ENCODE measurements around the gene DNM1L.
A peak's percentile ranks its signal among the peaks of the same experiment; 100 is the strongest.
"Not testable (repeated sequence)": the region's sequence is repeated elsewhere in the genome, so short reads cannot be mapped to it uniquely, and the experiment has no call there.

The DNM1L gene

GRCh38 chr12:32697445-32697844, 18.3 kb downstream of the DNM1L start:
- DNase-seq (ENCODE audit: low spot score) = no peak

GRCh38 chr12:32698285-32698684, 19.2 kb downstream of the DNM1L start:
- no peak for DNase-seq (ENCODE audit: low spot score)

GRCh38 chr12:32699437-32699836, 20.3 kb downstream of the DNM1L start:
- not testable (repeated sequence) for DNase-seq (ENCODE audit: low spot score)

- peak; percentile 13 for DNase-seq (ENCODE audit: low spot score)
Observed at GRCh38 chr12:32702473-32702872, 23.4 kb downstream of the DNM1L start.

GRCh38 chr12:32702946-32703345, 23.8 kb downstream of the DNM1L start:
- DNase-seq (ENCODE audit: low spot score) = no peak

- no peak for DNase-seq (ENCODE audit: low spot score)
Observed at GRCh38 chr12:32705783-32706182, 26.7 kb downstream of the DNM1L start.

- no peak for DNase-seq (ENCODE audit: low spot score)
Observed at GRCh38 chr12:32706335-32707024, 27.4 kb downstream of the DNM1L start.

GRCh38 chr12:32708926-32709325, 29.8 kb downstream of the DNM1L start:
- DNase-seq (ENCODE audit: low spot score) = no peak

- DNase-seq (ENCODE audit: low spot score) = no peak
Observed at GRCh38 chr12:32714772-32715171, 35.7 kb downstream of the DNM1L start.

- DNase-seq (ENCODE audit: low spot score) = no peak
Observed at GRCh38 chr12:32718926-32719325, 39.8 kb downstream of the DNM1L start.

- not testable (repeated sequence) for DNase-seq (ENCODE audit: low spot score)
Observed at GRCh38 chr12:32725308-32725707, 46.2 kb downstream of the DNM1L start.

GRCh38 chr12:32726286-32726685, 47.2 kb downstream of the DNM1L start:
- no peak for DNase-seq (ENCODE audit: low spot score)

GRCh38 chr12:32727237-32727636, 48.1 kb downstream of the DNM1L start:
- DNase-seq (ENCODE audit: low spot score) = no peak

GRCh38 chr12:32734952-32735351, 55.9 kb downstream of the DNM1L start:
- DNase-seq (ENCODE audit: low spot score) = no peak

- DNase-seq (ENCODE audit: low spot score) = no peak
Observed at GRCh38 chr12:32736445-32736844, 57.3 kb downstream of the DNM1L start.

- DNase-seq (ENCODE audit: low spot score) = no peak
Observed at GRCh38 chr12:32737715-32738114, 58.6 kb downstream of the DNM1L start.

GRCh38 chr12:32739279-32739678, 60.2 kb downstream of the DNM1L start:
- DNase-seq (ENCODE audit: low spot score) = no peak

- no peak for DNase-seq (ENCODE audit: low spot score)
Observed at GRCh38 chr12:32742133-32742532, 63.0 kb downstream of the DNM1L start.

- no peak for DNase-seq (ENCODE audit: low spot score)
Observed at GRCh38 chr12:32743264-32743663, 64.2 kb downstream of the DNM1L start.

GRCh38 chr12:32753605-32754004, 74.5 kb downstream of the DNM1L start:
- no peak for DNase-seq (ENCODE audit: low spot score)

GRCh38 chr12:32754111-32754510, 75.0 kb downstream of the DNM1L start:
- DNase-seq (ENCODE audit: low spot score) = peak; percentile 56

- DNase-seq (ENCODE audit: low spot score) = peak; percentile 99
Observed at GRCh38 chr12:32755051-32755653, 76.1 kb downstream of the DNM1L start.

GRCh38 chr12:32755654-32756475, 76.8 kb downstream of the DNM1L start, which contains the start of gene YARS2:
Gene YARS2 (minus strand): TSS chr12:32755897. CDS start chr12:32755874, 23 bp downstream.
- peak; percentile 98 for DNase-seq (ENCODE audit: low spot score)
